ENCODE data around the gene OSBPL3.
"Not testable (repeated sequence)": the region's sequence is repeated elsewhere in the genome, so short reads cannot be mapped to it uniquely, and the experiment has no call there.

OSBPL3 gene

GRCh38 chr7:24916463-24917040 lies 63.4 kb downstream of the OSBPL3 start:
- no peak for DNase-seq

- no peak for DNase-seq
These were observed 65.5 kb downstream of the OSBPL3 start for GRCh38 chr7:24914465-24914859.

- no peak for DNase-seq
These were observed 66.0 kb downstream of the OSBPL3 start for GRCh38 chr7:24913801-24914464.

- DNase-seq, result no peak
These were observed 67.0 kb downstream of the OSBPL3 start for GRCh38 chr7:24912874-24913514.

- no peak for DNase-seq
These were observed 67.6 kb downstream of the OSBPL3 start for GRCh38 chr7:24912424-24912823.

GRCh38 chr7:24911213-24911603 lies 68.8 kb downstream of the OSBPL3 start:
- DNase-seq, result no peak

GRCh38 chr7:24910551-24911212 lies 69.3 kb downstream of the OSBPL3 start:
- DNase-seq, result no peak

GRCh38 chr7:24908727-24909126 lies 71.3 kb downstream of the OSBPL3 start:
- no peak for DNase-seq

GRCh38 chr7:24908166-24908565 lies 71.8 kb downstream of the OSBPL3 start:
- DNase-seq, result no peak

- DNase-seq, result no peak
These were observed 72.6 kb downstream of the OSBPL3 start for GRCh38 chr7:24907311-24907886.

- no peak for DNase-seq
These were observed 73.8 kb downstream of the OSBPL3 start for GRCh38 chr7:24905996-24906770.

GRCh38 chr7:24903992-24904391 lies 76.0 kb downstream of the OSBPL3 start:
- DNase-seq, result not testable (repeated sequence)

- DNase-seq, result no peak
These were observed 76.4 kb downstream of the OSBPL3 start for GRCh38 chr7:24903559-24903958.

- no peak for DNase-seq
These were observed 77.0 kb downstream of the OSBPL3 start for GRCh38 chr7:24902931-24903330.

- DNase-seq, result no peak
These were observed 77.7 kb downstream of the OSBPL3 start for GRCh38 chr7:24902276-24902675.

- DNase-seq, result no peak
These were observed 80.1 kb downstream of the OSBPL3 start for GRCh38 chr7:24899905-24900304.

GRCh38 chr7:24899161-24899560 lies 80.8 kb downstream of the OSBPL3 start:
- DNase-seq, result no peak

- no peak for DNase-seq
These were observed 81.3 kb downstream of the OSBPL3 start for GRCh38 chr7:24898691-24899090.

GRCh38 chr7:24896031-24896501 lies 83.9 kb downstream of the OSBPL3 start:
- no peak for DNase-seq

- DNase-seq, result no peak
These were observed 85.4 kb downstream of the OSBPL3 start for GRCh38 chr7:24894429-24895221.

GRCh38 chr7:24891311-24891735 lies 88.7 kb downstream of the OSBPL3 start:
- DNase-seq, result no peak

GRCh38 chr7:24889611-24890010 lies 90.4 kb downstream of the OSBPL3 start:
- DNase-seq, result no peak
